ENCODE data around the gene PRRC2B. TPM values are rescaled to one million over a fixed set of nuclear protein-coding genes. Genes with fewer than 3 reads are reported as not detected.

PRRC2B gene
- total and polyA plus RNA-seq, 2 of the 8 experiments (the other 6 are each of a cell fraction or from before 2014, with no cell fraction given) = 37.3 to 249 TPM

- no peak for TF ChIP-seq GTF2F1 (IDR thresholded peaks at IDR 0.05; ENCODE audit: borderline replicate concordance, low read depth, low read length)
- TF ChIP-seq KDM1A (IDR thresholded peaks at IDR 0.05; ENCODE audit: borderline replicate concordance, low read length) = no peak
- peak; percentile 56; the same call in 1 of the 2 replicates for TF ChIP-seq SIX5 (IDR thresholded peaks at IDR 0.05; ENCODE audit: low read depth, low read length)
- TF ChIP-seq CTCF (IDR thresholded peaks at IDR 0.05; ENCODE audit: control extremely low read depth in 1 of 3, insufficient read depth in 1 of 3, low read depth in 1 of 3, low read length in 3 of 3) = no peak
- TF ChIP-seq SP1 (IDR thresholded peaks at IDR 0.05; ENCODE audit: low read depth, low read length) = no peak
- TF ChIP-seq RNF2 (IDR thresholded peaks at IDR 0.05; ENCODE audit: borderline replicate concordance, low read depth, low read length, missing control alignments, poor library complexity, severe bottlenecking) = no peak
- TF ChIP-seq CHD2 (IDR thresholded peaks at IDR 0.05; ENCODE audit: low read length) = peak; percentile 21; the same call in 1 of the 2 replicates
- TF ChIP-seq TEAD4 (IDR thresholded peaks at IDR 0.05; ENCODE audit: low read depth, low read length) = no peak
- TF ChIP-seq RXRA (IDR thresholded peaks at IDR 0.05; ENCODE audit: insufficient read depth, low read depth, low read length) = no peak
- TF ChIP-seq PHF8 (conservative IDR thresholded peaks at IDR 0.05; ENCODE audit: low read depth, low read length) = peak; percentile 83; the same call in 1 of the 2 replicates
- no peak for TF ChIP-seq RBBP5 (IDR thresholded peaks at IDR 0.05; ENCODE audit: borderline replicate concordance, low read depth, low read length)
- TF ChIP-seq KDM5A (IDR thresholded peaks at IDR 0.05; ENCODE audit: low read length) = no peak
- TF ChIP-seq KDM4A (IDR thresholded peaks at IDR 0.05; ENCODE audit: low read depth, low read length, severe bottlenecking) = no peak
- no peak for TF ChIP-seq CTBP2 (IDR thresholded peaks at IDR 0.05; ENCODE audit: borderline replicate concordance, insufficient read depth, insufficient read length, low read length)
- no peak for TF ChIP-seq EGR1 (IDR thresholded peaks at IDR 0.05; ENCODE audit: borderline replicate concordance, low read depth, low read length)
- peak; percentile 62 for TF ChIP-seq TAF1 (IDR thresholded peaks at IDR 0.05; ENCODE audit: low read depth, low read length)
- TF ChIP-seq SP2 (IDR thresholded peaks at IDR 0.05; ENCODE audit: low read length) = no peak
- TF ChIP-seq CREB1 (IDR thresholded peaks at IDR 0.05) = 0 out of 2 replicates have a peak, but pooled peaks have one; percentile 62
- no peak for TF ChIP-seq CBX5 (IDR thresholded peaks at IDR 0.05; ENCODE audit: low read depth, low read length)
- TF ChIP-seq SUZ12 (IDR thresholded peaks at IDR 0.05; ENCODE audit: low read length) = no peak
- TF ChIP-seq POLR2AphosphoS5 (IDR thresholded peaks at IDR 0.05; ENCODE audit: low read depth, low read length) = 0 out of 2 replicates have a peak, but pooled peaks have one; percentile 26
These were observed 137.3 kb downstream of the PRRC2B start, which contains the start of gene UCK1 (continued) for GRCh38 chr9:131530920-131531832.

All from H1 (cell line).